GM12801 (cell line): Measurements from ENCODE around the gene SMARCA5.

ENCODE experiments used
- TF ChIP-seq, protein P1 (sequence below): IDR thresholded peaks from one replicate; pipeline ENCODE4 v1.5.1; 2011; ENCODE audit warnings: control low read depth; ENCODE audit not compliant: insufficient read length; ENCODE audit errors: extremely low read depth

Gene SMARCA5

DNA sequence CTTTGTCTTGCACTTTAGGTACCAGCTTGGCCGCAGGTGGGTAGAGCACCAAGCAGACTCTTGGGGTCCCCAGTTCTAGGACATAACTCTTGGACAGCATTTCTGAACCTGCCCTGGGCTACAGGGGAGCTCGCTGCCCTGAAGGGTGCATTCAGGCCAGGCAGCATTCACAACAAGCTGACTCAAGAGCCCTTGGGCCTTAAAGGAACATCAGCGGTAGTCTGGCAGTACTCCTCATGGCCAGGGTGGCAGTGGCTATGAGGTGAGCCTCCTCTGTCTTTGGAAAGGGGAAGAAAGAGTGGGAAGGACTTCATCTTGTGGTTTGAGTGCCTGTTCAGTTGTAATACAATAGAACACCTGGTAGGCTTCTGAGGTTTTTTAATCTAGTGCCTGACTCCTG, 24.8 kb upstream of the SMARCA5 start:
- TF ChIP-seq, protein P1, sequence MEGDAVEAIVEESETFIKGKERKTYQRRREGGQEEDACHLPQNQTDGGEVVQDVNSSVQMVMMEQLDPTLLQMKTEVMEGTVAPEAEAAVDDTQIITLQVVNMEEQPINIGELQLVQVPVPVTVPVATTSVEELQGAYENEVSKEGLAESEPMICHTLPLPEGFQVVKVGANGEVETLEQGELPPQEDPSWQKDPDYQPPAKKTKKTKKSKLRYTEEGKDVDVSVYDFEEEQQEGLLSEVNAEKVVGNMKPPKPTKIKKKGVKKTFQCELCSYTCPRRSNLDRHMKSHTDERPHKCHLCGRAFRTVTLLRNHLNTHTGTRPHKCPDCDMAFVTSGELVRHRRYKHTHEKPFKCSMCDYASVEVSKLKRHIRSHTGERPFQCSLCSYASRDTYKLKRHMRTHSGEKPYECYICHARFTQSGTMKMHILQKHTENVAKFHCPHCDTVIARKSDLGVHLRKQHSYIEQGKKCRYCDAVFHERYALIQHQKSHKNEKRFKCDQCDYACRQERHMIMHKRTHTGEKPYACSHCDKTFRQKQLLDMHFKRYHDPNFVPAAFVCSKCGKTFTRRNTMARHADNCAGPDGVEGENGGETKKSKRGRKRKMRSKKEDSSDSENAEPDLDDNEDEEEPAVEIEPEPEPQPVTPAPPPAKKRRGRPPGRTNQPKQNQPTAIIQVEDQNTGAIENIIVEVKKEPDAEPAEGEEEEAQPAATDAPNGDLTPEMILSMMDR = no peak

- TF ChIP-seq, protein P1 = no peak
These were observed 24.4 kb upstream of the SMARCA5 start for GRCh38 chr4:143489106-143489505.

DNA sequence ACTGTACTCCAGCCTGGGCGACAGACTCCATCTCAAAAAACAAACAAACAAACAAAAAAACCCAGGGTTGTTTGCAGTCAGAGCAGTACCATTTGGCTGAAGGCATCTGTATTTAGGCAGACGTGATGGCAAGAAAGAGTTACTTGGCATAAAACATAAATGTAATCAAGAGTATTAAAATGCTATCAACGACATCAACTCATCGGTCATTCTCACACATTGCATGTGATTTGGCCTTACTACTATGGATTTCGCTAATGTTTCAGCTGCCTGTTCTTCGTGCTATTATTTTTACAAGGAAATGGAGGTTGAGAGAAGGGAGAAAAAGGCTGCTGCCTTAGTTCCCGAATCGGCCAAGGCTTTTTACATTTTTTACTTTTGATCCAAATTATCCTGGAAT, 15.5 kb upstream of the SMARCA5 start:
- TF ChIP-seq, protein P1 = no peak

- TF ChIP-seq, protein P1 = no peak
These were observed 11.3 kb upstream of the SMARCA5 start for GRCh38 chr4:143502231-143502630.

DNA sequence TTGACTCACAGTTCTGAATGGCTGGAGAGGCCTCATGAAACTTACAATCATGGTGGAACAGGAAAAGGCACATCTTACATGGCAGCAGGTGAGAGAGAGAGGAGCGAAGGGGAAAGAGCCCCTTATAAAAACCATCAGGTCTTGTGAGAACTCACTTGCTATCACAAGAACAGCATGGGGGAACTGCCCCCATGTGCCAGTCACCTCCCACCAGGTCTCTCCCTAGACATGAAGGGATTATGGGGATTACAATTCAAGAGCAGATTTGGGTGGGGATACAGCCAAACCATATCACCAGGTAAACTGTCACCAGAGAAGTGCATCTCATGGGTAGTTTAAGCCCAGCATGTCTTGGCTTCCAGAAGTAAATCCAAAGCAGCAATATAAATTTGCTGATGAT, 7.5 kb upstream of the SMARCA5 start:
- TF ChIP-seq, protein P1 = no peak

GRCh38 chr4:143511906-143512305, 1.6 kb upstream of the SMARCA5 start:
- TF ChIP-seq, protein P1 = no peak

GRCh38 chr4:143512978-143513313, 556 bp upstream of the SMARCA5 start:
- TF ChIP-seq, protein P1 = no peak

DNA sequence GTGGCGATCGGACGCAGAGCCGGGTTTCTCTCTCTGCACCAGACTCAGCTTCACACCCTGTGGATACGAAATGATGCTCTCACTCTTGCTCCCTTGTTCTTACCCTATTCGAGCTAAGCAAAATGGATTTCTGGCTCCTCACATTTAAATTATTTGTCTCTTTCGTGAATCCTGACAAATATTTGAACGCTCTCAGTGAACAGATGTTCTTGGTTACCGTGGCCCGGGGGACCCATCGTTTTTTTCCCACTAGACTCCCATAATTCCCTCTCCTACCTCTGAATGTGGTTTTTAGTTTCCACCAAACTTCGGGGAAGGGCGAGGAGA, 630 bp downstream of the SMARCA5 start:
- TF ChIP-seq, protein P1 = no peak
